Measurements from ENCODE around the gene KCTD13.

The KCTD13 gene

DNA sequence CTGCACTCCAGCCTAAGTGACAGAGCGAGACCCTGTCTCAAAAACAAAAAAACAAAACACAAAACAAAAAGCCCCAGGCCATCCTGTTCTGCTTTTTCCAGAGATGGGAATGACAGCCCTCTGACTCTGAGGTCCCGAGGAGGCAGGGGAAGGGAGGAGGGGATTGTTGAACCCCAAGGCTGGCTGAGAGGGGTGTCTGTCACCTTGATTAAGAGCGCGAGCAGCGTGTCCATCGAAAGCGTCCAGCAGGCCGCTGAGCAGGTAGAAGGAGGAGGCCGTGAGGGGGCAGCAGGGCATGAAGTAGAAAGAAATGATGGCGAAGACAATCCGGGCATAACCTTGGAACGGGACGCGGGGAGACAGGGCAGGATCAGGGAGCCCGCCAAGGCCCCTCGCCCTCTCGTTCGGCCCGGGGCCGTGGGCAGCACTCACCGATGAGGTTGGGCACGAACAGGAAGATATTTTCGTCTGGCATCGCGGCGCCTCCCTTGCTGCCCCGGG lies 63.6 kb downstream of the KCTD13 start:
- Histone ChIP-seq H3K27ac (ENCODE audit: extremely low read depth, low read depth, low read length) (peak overlapping the region; percentile 93; the same call in 1 of the 2 replicates), H3K36me3 (ENCODE audit: control insufficient read depth in 2 of 2, insufficient read depth in 1 of 2, low read length in 2 of 2) (peaks cover 4 to 37% of the 10 kb centered on the region in 2 experiments; a peak in 2 of 3 replicates)
- POLR2A ChIA-PET: interaction anchor here (0.6 to 1.5 kb wide), 4 partner anchors 37 to 111 kb away, joined by 3 to 7 read pairs (median 5); partner anchors contain the start of genes SEZ6L2 and TMEM219

DNA sequence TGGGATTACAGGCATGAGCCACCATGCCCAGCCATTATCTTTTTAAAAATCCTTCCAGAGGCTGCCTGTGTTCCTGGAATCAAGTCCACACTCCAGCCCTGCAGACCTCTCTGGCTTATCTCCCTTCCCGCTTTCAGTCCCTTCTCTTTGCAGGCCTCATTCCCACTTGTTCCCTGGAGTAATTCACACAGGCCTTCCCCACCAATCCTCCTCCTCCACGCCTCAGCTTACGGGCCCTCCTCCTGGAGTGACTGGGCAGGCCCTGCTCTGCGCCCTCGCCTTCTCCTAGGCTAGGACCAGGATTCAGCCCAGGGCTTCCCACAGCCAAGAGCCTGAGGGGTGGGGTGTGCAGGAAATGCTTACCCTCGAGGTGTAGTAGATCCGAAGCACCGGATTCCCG lies 65.8 kb downstream of the KCTD13 start:
- Histone ChIP-seq H3K36me3 (ENCODE audit: control insufficient read depth in 2 of 2, insufficient read depth in 1 of 2, low read length in 2 of 2) (peaks cover 4 to 37% of the 10 kb centered on the region in 2 experiments; a peak in 2 of 3 replicates), H3K4me3 (ENCODE audit: low read depth, low read length) (no peak overlapping the region), H3K4me1 (ENCODE audit: control insufficient read depth, insufficient read depth, low read length) (no peaks in the 10 kb centered on the region), H3K27ac (ENCODE audit: extremely low read depth, low read depth, low read length) (no peak overlapping the region), H3K9me3 (ENCODE audit: control insufficient read depth, insufficient read depth, low read depth, low read length) (no peaks in the 10 kb centered on the region)
- no peak for TF ChIP-seq ZBTB1 (tag by site-specific recombination; IDR thresholded peaks at IDR 0.05)
- no peak for TF ChIP-seq ZNF133 (tag by site-specific recombination; IDR thresholded peaks at IDR 0.05)
- TF ChIP-seq, protein P1, sequence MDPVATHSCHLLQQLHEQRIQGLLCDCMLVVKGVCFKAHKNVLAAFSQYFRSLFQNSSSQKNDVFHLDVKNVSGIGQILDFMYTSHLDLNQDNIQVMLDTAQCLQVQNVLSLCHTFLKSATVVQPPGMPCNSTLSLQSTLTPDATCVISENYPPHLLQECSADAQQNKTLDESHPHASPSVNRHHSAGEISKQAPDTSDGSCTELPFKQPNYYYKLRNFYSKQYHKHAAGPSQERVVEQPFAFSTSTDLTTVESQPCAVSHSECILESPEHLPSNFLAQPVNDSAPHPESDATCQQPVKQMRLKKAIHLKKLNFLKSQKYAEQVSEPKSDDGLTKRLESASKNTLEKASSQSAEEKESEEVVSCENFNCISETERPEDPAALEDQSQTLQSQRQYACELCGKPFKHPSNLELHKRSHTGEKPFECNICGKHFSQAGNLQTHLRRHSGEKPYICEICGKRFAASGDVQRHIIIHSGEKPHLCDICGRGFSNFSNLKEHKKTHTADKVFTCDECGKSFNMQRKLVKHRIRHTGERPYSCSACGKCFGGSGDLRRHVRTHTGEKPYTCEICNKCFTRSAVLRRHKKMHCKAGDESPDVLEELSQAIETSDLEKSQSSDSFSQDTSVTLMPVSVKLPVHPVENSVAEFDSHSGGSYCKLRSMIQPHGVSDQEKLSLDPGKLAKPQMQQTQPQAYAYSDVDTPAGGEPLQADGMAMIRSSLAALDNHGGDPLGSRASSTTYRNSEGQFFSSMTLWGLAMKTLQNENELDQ (tag by site-specific recombination; IDR thresholded peaks at IDR 0.05; ENCODE audit: low read depth): no peak
- TF ChIP-seq, protein P2, sequence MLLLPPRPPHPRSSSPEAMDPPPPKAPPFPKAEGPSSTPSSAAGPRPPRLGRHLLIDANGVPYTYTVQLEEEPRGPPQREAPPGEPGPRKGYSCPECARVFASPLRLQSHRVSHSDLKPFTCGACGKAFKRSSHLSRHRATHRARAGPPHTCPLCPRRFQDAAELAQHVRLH (tag by site-specific recombination; IDR thresholded peaks at IDR 0.05): no peak
- no peak for TF ChIP-seq ZNF76 (tag by site-specific recombination; IDR thresholded peaks at IDR 0.05; ENCODE audit: borderline replicate concordance, low read depth)
- TF ChIP-seq ZFP69B (tag by site-specific recombination; IDR thresholded peaks at IDR 0.05): no peak
- TF ChIP-seq ZNF335 (tag by site-specific recombination; conservative IDR thresholded peaks at IDR 0.05): no peak
- no peak for TF ChIP-seq ZNF837 (tag by site-specific recombination; IDR thresholded peaks at IDR 0.05)
- CTCF ChIA-PET: interaction anchor here (0.6 to 6.4 kb wide), 2 partner anchors 11 to 56 kb away, joined by 3 to 58 read pairs; no protein-coding TSS in a partner anchor
- POLR2A ChIA-PET: interaction anchor here (0.9 kb wide), 1 partner anchor 135 kb away, joined by 3 read pairs; the partner anchor contains the start of genes HIRIP3 and INO80E

More for the DNA sequence above, 63.6 kb downstream of the KCTD13 start:
- no peaks in the 10 kb centered on the region for H3K4me1 ChIP-seq (ENCODE audit: control insufficient read depth, insufficient read depth, low read length)
- H3K9me3 ChIP-seq (ENCODE audit: control insufficient read depth, insufficient read depth, low read depth, low read length): no peaks in the 10 kb centered on the region
- peak overlapping the region; percentile 95 for H3K4me3 ChIP-seq (ENCODE audit: low read depth, low read length)
- TF ChIP-seq ZNF335 (tag by site-specific recombination; conservative IDR thresholded peaks at IDR 0.05): peak; percentile 99
- TF ChIP-seq, protein P3, sequence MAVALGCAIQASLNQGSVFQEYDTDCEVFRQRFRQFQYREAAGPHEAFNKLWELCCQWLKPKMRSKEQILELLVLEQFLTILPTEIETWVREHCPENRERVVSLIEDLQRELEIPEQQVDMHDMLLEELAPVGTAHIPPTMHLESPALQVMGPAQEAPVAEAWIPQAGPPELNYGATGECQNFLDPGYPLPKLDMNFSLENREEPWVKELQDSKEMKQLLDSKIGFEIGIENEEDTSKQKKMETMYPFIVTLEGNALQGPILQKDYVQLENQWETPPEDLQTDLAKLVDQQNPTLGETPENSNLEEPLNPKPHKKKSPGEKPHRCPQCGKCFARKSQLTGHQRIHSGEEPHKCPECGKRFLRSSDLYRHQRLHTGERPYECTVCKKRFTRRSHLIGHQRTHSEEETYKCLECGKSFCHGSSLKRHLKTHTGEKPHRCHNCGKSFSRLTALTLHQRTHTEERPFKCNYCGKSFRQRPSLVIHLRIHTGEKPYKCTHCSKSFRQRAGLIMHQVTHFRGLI (tag by site-specific recombination; IDR thresholded peaks at IDR 0.05): no peak; the same call in 1 of the 2 replicates
- peak; percentile 75; the same call in 1 of the 2 replicates for TF ChIP-seq ZBTB20 (tag by site-specific recombination; IDR thresholded peaks at IDR 0.05)
- TF ChIP-seq, protein P4, sequence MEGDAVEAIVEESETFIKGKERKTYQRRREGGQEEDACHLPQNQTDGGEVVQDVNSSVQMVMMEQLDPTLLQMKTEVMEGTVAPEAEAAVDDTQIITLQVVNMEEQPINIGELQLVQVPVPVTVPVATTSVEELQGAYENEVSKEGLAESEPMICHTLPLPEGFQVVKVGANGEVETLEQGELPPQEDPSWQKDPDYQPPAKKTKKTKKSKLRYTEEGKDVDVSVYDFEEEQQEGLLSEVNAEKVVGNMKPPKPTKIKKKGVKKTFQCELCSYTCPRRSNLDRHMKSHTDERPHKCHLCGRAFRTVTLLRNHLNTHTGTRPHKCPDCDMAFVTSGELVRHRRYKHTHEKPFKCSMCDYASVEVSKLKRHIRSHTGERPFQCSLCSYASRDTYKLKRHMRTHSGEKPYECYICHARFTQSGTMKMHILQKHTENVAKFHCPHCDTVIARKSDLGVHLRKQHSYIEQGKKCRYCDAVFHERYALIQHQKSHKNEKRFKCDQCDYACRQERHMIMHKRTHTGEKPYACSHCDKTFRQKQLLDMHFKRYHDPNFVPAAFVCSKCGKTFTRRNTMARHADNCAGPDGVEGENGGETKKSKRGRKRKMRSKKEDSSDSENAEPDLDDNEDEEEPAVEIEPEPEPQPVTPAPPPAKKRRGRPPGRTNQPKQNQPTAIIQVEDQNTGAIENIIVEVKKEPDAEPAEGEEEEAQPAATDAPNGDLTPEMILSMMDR (tag by site-specific recombination; IDR thresholded peaks at IDR 0.05): peak; percentile 80
- TF ChIP-seq, protein P5, sequence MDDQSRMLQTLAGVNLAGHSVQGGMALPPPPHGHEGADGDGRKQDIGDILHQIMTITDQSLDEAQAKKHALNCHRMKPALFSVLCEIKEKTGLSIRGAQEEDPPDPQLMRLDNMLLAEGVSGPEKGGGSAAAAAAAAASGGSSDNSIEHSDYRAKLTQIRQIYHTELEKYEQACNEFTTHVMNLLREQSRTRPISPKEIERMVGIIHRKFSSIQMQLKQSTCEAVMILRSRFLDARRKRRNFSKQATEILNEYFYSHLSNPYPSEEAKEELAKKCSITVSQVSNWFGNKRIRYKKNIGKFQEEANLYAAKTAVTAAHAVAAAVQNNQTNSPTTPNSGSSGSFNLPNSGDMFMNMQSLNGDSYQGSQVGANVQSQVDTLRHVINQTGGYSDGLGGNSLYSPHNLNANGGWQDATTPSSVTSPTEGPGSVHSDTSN (CRISPR knock-in tag; IDR thresholded peaks at IDR 0.05): 0 out of 2 replicates have a peak, but pooled peaks have one; percentile 31
- 0 out of 2 replicates have a peak, but pooled peaks have one; percentile 13 for TF ChIP-seq ZNF600 (tag by site-specific recombination; IDR thresholded peaks at IDR 0.05)
- TF ChIP-seq ZNF664 (tag by site-specific recombination; IDR thresholded peaks at IDR 0.05): no peak
- no peak for TF ChIP-seq ZBTB7A (tag by site-specific recombination; IDR thresholded peaks at IDR 0.05; ENCODE audit: low read depth)
- CTCF ChIA-PET: interaction anchor here (1.5 to 6.4 kb wide), 2 partner anchors 11 to 13 kb away, joined by 4 to 58 read pairs; no protein-coding TSS in a partner anchor
